Measurements from ENCODE around the gene SLC49A3. TPM values are rescaled to one million over a fixed set of nuclear protein-coding genes. Genes with fewer than 3 reads are reported as not detected.

SLC49A3 gene
- total and polyA plus RNA-seq, 2 of the 4 experiments (the other 2 are of a cell fraction) = under 0.01 to 0.32 TPM

- no peak overlapping the region for H3K4me3 ChIP-seq (ENCODE audit: insufficient read depth, low read depth, low read length)
- no peak overlapping the region for H4K8ac ChIP-seq (ENCODE audit: low read depth in 2 of 2, low read length in 2 of 2)
- H3K79me1 ChIP-seq (ENCODE audit: low read depth in 1 of 2, low read length in 2 of 2) = peaks cover 12 to 42% of the 10 kb centered on the region in 2 experiments; a peak in 3 of 4 replicates
- no peak overlapping the region for H3K14ac ChIP-seq (replicated peaks; ENCODE audit: low read depth, low read length)
- H2AK5ac ChIP-seq (ENCODE audit: low read depth, low read length) = no peak overlapping the region
- ChIA-PET CTCF (no interaction called here), POLR2A (ENCODE audit: unreplicated experiment) (interaction anchor here (0.6 kb wide), 1 partner anchor 23 kb away, joined by 4 read pairs; no protein-coding TSS in a partner anchor)
- dilution Hi-C loops (cut with HindIII; ENCODE audit: low sequenced_read_pairs, unreplicated experiment) = no loop called here
- ATAC-seq (ENCODE audit: low read depth) (no peak), DNase-seq (no peak)
- no peak overlapping the region for H3K27ac ChIP-seq (ENCODE audit: insufficient read depth, low read length)
- in situ Hi-C loops (cut with MboI; ENCODE audit: low sequenced_read_pairs) = no loop called here
- no peak overlapping the region for H3K4me2 ChIP-seq (ENCODE audit: low read depth, low read length)
- no peak overlapping the region for H4K5ac ChIP-seq (ENCODE audit: low read depth, low read length)
- H3K56ac ChIP-seq (ENCODE audit: extremely low read depth, insufficient read depth, low read length) = no peak overlapping the region
- TF ChIP-seq SMC3 (IDR thresholded peaks at IDR 0.05; ENCODE audit: low read depth, low read length) = no peak
- TF ChIP-seq CTCF (conservative IDR thresholded peaks at IDR 0.05; ENCODE audit: low read depth, low read length) = no peak
- no peak for TF ChIP-seq RFX5 (IDR thresholded peaks at IDR 0.05; ENCODE audit: low read depth, low read length)
- TF ChIP-seq MXI1 (IDR thresholded peaks at IDR 0.05; ENCODE audit: borderline replicate concordance, low read depth, low read length) = no peak
- TF ChIP-seq CHD1 (IDR thresholded peaks at IDR 0.05; ENCODE audit: low read depth, low read length) = no peak
- no peak for TF ChIP-seq RAD21 (IDR thresholded peaks at IDR 0.05; ENCODE audit: low read length)
- no peak for TF ChIP-seq FOS (IDR thresholded peaks at IDR 0.05; ENCODE audit: low read depth, low read length)
- no peak for TF ChIP-seq ELK1 (IDR thresholded peaks at IDR 0.05; ENCODE audit: borderline replicate concordance, low read depth, low read length)
- TF ChIP-seq POLR2A (IDR thresholded peaks at IDR 0.05; ENCODE audit: low read depth, low read length) = no peak
- no peak for TF ChIP-seq NFE2L2 (IDR thresholded peaks at IDR 0.05; ENCODE audit: low read depth, low read length)
- no peak for TF ChIP-seq CEBPB (IDR thresholded peaks at IDR 0.05; ENCODE audit: low read depth, low read length)
- TF ChIP-seq RCOR1 (IDR thresholded peaks at IDR 0.05; ENCODE audit: insufficient replicate concordance, low read length) = no peak
- no peak for TF ChIP-seq BHLHE40 (IDR thresholded peaks at IDR 0.05; ENCODE audit: low read depth, low read length)
- no peak for TF ChIP-seq MAFK (IDR thresholded peaks at IDR 0.05; ENCODE audit: low read depth, low read length)
- TF ChIP-seq MAZ (IDR thresholded peaks at IDR 0.05; ENCODE audit: borderline replicate concordance, low read depth, low read length) = no peak
- TF ChIP-seq, protein P1, sequence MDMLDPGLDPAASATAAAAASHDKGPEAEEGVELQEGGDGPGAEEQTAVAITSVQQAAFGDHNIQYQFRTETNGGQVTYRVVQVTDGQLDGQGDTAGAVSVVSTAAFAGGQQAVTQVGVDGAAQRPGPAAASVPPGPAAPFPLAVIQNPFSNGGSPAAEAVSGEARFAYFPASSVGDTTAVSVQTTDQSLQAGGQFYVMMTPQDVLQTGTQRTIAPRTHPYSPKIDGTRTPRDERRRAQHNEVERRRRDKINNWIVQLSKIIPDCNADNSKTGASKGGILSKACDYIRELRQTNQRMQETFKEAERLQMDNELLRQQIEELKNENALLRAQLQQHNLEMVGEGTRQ (IDR thresholded peaks at IDR 0.05; ENCODE audit: low read depth, low read length) = no peak
- H2BK15ac ChIP-seq (ENCODE audit: low read depth, low read length) = no peak overlapping the region
- no peak overlapping the region for H3K4ac ChIP-seq (ENCODE audit: low read depth, low read length)
- H3K9me3 ChIP-seq (ENCODE audit: control insufficient read depth, insufficient read depth, low read length) = no peaks in the 10 kb centered on the region
- no peaks in the 10 kb centered on the region for H3K27me3 ChIP-seq (ENCODE audit: control insufficient read depth, insufficient read depth, low read length)
- intact Hi-C loops (cut with micrococcal nuclease) = no loop called here
- H2BK120ac ChIP-seq (ENCODE audit: low read depth, low read length) = no peak overlapping the region
- H3K18ac ChIP-seq (ENCODE audit: low read depth, low read length) = no peak overlapping the region
- H3K9me1 ChIP-seq (ENCODE audit: insufficient read depth, low read length) = peaks cover 5% of the 10 kb centered on the region; the same call in 1 of the 2 replicates
- no peak overlapping the region for H3K9ac ChIP-seq (ENCODE audit: low read depth, low read length)
- H3K23ac ChIP-seq (ENCODE audit: low read depth, low read length) = no peak overlapping the region
- no peaks in the 10 kb centered on the region for H3K4me1 ChIP-seq (ENCODE audit: control insufficient read depth, insufficient read depth, low read length)
- H2BK5ac ChIP-seq (ENCODE audit: low read depth, low read length, poor library complexity, severe bottlenecking) = no peak overlapping the region
- no peak overlapping the region for H2AFZ ChIP-seq (replicated peaks; ENCODE audit: low read length, poor library complexity)
- peaks cover 15% of the 10 kb centered on the region for H3K36me3 ChIP-seq (ENCODE audit: control insufficient read depth, insufficient read depth, low read length)
- H4K91ac ChIP-seq (ENCODE audit: insufficient read depth, low read depth, low read length) = no peak overlapping the region
- WGBS, 2 experiments (ENCODE audit: extremely low coverage in 2 of 2, insufficient read length in 1 of 2) = 100% methylated on average over 2 of the region's 18 CpGs; no CpG with 5 or more reads in 1 of the 2 experiments
- H2AK9ac ChIP-seq (replicated peaks; ENCODE audit: low read depth, low read length, poor library complexity) = no peak overlapping the region
- H4K20me1 ChIP-seq (ENCODE audit: insufficient read depth, low read length) = peaks cover 73% of the 10 kb centered on the region
- H2BK20ac ChIP-seq (ENCODE audit: low read depth, low read length) = no peak overlapping the region
- BruUV-seq (replicated peaks) = no TSS peak
Observed at GRCh38 chr4:714087-714486, 25.1 kb upstream of the SLC49A3 start.
